Hindlimb muscle (tissue), 1 donor: ENCODE data around the gene ARHGAP45. TPM values are rescaled to one million over a fixed set of nuclear protein-coding genes. Genes with fewer than 3 reads are reported as not detected.

ENCODE experiments used
- DNase-seq: peaks from one replicate; pipeline ENCODE4 v3.0.0-alpha.2; 2013
- polyA plus RNA-seq: library from polyadenylated mRNA; unstranded; fragments of 120-200 nt; gene quantifications from one replicate; pipeline ENCODE4 v1.2.1, GENCODE V29; 2013; ENCODE audit not compliant: insufficient read length

Gene ARHGAP45
- polyA plus RNA-seq, 1 donor = 9.8 TPM

GRCh38 chr19:1055886-1056620 is 10.9 kb upstream of the ARHGAP45 start:
- no peak for DNase-seq

GRCh38 chr19:1057176-1057855 is 9.7 kb upstream of the ARHGAP45 start:
- DNase-seq = no peak

- DNase-seq = no peak
Observed at GRCh38 chr19:1058112-1058511, 8.9 kb upstream of the ARHGAP45 start.

- no peak for DNase-seq
Observed at GRCh38 chr19:1060689-1061088, 6.3 kb upstream of the ARHGAP45 start.

GRCh38 chr19:1061987-1062386 is 5.0 kb upstream of the ARHGAP45 start:
- no peak for DNase-seq

- no peak for DNase-seq
Observed at GRCh38 chr19:1062387-1063029, 4.5 kb upstream of the ARHGAP45 start.

GRCh38 chr19:1063030-1063908 is 3.7 kb upstream of the ARHGAP45 start:
- DNase-seq = no peak

GRCh38 chr19:1063909-1064660 is 2.9 kb upstream of the ARHGAP45 start:
- no peak for DNase-seq

GRCh38 chr19:1064661-1065605 is 2.0 kb upstream of the ARHGAP45 start:
- peak; percentile 74 for DNase-seq

- DNase-seq = no peak
Observed at GRCh38 chr19:1065606-1066109, 1.3 kb upstream of the ARHGAP45 start.

GRCh38 chr19:1066251-1066747 is 668 bp upstream of the ARHGAP45 start:
- no peak for DNase-seq

GRCh38 chr19:1067341-1067957 is 482 bp downstream of the ARHGAP45 start:
- DNase-seq = no peak

GRCh38 chr19:1068009-1069001 is 1.3 kb downstream of the ARHGAP45 start:
- DNase-seq = no peak

GRCh38 chr19:1069009-1069779 is 2.2 kb downstream of the ARHGAP45 start:
- no peak for DNase-seq

- DNase-seq = no peak
Observed at GRCh38 chr19:1070576-1070930, 3.6 kb downstream of the ARHGAP45 start.

- DNase-seq = no peak
Observed at GRCh38 chr19:1070931-1071791, 4.2 kb downstream of the ARHGAP45 start.
